ENCODE measurements around the gene TMEM115.

DNA sequence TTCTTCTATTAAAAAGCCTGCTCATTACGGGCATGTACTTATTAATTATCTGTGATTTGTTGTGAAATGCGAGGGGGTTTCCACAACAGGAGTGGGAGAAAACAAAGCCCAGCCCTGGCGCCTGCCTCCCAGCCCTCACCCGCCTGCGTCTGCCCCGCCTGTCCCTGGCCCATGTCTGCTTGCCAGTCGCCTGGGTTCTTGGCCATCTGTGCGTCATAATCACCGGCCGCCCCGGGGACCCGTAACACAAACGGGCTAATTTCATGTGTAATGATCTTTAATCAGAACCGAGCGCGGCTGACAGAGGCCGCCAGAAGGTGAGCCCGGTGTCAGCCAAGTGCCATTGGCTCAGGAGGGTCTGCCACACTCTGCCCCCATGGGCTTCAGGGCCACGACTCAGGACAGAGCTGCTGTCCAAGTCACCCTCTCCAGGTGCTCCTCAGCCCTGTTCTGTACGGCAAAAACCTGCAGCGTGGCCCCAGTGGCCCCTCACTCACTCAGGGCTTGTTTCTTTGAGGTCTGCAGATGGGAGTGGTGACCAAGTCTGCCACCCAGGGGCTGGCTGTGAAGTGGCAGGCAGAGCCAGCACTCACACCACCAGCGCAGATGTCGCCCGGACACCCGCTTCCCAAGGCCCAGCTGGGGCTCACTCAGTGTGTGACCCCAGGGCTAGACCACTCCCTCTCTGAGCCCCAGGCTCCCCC is 28.8 kb upstream of the TMEM115 start:
- TF ChIP-seq, protein P1, sequence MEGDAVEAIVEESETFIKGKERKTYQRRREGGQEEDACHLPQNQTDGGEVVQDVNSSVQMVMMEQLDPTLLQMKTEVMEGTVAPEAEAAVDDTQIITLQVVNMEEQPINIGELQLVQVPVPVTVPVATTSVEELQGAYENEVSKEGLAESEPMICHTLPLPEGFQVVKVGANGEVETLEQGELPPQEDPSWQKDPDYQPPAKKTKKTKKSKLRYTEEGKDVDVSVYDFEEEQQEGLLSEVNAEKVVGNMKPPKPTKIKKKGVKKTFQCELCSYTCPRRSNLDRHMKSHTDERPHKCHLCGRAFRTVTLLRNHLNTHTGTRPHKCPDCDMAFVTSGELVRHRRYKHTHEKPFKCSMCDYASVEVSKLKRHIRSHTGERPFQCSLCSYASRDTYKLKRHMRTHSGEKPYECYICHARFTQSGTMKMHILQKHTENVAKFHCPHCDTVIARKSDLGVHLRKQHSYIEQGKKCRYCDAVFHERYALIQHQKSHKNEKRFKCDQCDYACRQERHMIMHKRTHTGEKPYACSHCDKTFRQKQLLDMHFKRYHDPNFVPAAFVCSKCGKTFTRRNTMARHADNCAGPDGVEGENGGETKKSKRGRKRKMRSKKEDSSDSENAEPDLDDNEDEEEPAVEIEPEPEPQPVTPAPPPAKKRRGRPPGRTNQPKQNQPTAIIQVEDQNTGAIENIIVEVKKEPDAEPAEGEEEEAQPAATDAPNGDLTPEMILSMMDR (IDR thresholded peaks at IDR 0.05): peak in 4 of 6 experiments; percentile 5 to 38 (median 35)
- no peak for TF ChIP-seq POLR2A (IDR thresholded peaks at IDR 0.05)
